ENCODE results near the gene PHETA1. TPM values are rescaled to one million over a fixed set of nuclear protein-coding genes. Genes with fewer than 3 reads are reported as not detected.

Gene PHETA1
- total RNA-seq, 1 donor from 2014 or later: 5.6 TPM

DNA sequence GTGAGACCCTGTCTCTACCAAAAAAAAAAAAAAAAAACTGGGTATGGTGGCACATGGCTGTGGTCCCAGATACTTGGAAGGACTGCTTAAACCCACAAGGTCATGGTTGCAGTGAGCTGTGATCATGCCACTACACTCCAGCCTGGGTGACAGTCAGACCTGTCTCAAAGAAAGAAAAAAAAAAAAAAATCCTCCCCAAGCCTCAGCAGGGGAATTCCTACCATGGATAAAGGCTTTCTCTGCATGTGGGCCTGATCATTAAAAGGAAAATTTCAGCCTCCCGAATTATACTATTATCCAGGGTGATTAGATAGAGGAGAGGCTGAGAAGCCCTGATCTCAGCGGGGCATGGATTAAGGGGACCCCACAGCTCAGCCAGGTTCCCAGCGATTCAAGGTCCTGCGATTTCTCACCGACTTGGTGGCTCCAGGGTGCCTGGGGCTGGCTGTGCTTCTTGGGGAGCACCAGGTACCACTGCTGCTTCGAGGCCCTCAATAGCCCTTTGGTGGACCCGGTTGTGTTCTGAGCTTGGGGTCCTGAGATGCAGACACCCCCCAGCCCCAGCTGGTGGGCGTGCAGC lies 42.4 kb upstream of the PHETA1 start:
- no peaks in the 10 kb centered on the region for H3K36me3 ChIP-seq
- DNase-seq (ENCODE audit: extremely low spot score in 2 of 2): no peak
- peak overlapping the region; percentile 53 for H3K27ac ChIP-seq
- H3K4me1 ChIP-seq: peaks cover 77% of the 10 kb centered on the region
- no peaks in the 10 kb centered on the region for H3K9me3 ChIP-seq
- no peaks in the 10 kb centered on the region for H3K27me3 ChIP-seq
- intact Hi-C loops (cut with DNase I): no loop called here
- no peak overlapping the region for H3K4me3 ChIP-seq
- TF ChIP-seq POLR2AphosphoS5 (IDR thresholded peaks at IDR 0.05; ENCODE audit: insufficient read depth in 1 of 2, low read depth in 1 of 2): no peak
- TF ChIP-seq, protein P1, sequence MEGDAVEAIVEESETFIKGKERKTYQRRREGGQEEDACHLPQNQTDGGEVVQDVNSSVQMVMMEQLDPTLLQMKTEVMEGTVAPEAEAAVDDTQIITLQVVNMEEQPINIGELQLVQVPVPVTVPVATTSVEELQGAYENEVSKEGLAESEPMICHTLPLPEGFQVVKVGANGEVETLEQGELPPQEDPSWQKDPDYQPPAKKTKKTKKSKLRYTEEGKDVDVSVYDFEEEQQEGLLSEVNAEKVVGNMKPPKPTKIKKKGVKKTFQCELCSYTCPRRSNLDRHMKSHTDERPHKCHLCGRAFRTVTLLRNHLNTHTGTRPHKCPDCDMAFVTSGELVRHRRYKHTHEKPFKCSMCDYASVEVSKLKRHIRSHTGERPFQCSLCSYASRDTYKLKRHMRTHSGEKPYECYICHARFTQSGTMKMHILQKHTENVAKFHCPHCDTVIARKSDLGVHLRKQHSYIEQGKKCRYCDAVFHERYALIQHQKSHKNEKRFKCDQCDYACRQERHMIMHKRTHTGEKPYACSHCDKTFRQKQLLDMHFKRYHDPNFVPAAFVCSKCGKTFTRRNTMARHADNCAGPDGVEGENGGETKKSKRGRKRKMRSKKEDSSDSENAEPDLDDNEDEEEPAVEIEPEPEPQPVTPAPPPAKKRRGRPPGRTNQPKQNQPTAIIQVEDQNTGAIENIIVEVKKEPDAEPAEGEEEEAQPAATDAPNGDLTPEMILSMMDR (IDR thresholded peaks at IDR 0.05): no peak
- no peak for TF ChIP-seq POLR2A (IDR thresholded peaks at IDR 0.05)

DNA sequence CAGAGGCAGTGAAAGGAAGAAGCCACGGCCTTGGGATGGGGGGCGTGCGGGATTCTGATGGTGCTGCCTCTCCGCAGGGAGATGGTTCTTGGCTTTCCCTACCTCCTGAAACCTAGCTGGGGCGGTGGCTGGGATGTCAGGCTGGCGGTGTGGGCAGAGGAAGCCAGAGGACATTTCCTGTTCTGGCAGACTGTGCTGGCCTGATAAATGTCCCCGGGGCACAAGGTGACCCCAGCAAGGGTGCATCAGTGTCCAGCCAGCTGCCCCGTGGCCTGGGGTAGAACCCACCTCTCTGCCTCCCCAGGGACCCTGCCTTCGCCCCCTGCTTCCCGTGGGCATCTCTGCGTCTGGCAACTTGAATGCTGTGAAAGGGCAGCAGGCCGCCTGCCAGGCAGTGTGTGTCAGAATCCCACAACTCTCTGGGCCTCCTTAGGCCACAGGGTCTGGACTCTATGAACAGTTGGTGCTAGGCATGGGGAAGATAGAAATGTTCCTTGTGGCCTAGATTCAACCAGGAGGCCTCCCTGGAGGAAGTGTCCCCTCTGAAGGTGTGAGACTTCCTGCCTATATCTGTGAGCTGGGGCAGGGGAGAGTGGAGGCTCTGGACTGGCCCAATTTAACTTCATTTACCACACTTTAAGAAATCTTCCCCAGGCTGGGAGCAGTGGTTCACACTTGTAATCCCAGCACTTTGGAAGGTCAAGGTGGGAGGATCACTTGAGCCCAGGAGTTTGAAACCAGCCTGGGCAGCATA lies 41.7 kb upstream of the PHETA1 start:
- Histone ChIP-seq H3K4me1 (peaks cover 79% of the 10 kb centered on the region), H3K9me3 (no peaks in the 10 kb centered on the region), H3K4me3 (no peak overlapping the region), H3K27me3 (no peaks in the 10 kb centered on the region), H3K36me3 (no peaks in the 10 kb centered on the region), H3K27ac (peak overlapping the region; percentile 83)
- DNase-seq (ENCODE audit: extremely low spot score in 2 of 2): no peak
- TF ChIP-seq, protein P1 (IDR thresholded peaks at IDR 0.05): no peak
- TF ChIP-seq POLR2AphosphoS5 (IDR thresholded peaks at IDR 0.05; ENCODE audit: insufficient read depth in 1 of 2, low read depth in 1 of 2): peak in 1 of 2 donors; percentile 3
- intact Hi-C loops (cut with DNase I): no loop called here

DNA sequence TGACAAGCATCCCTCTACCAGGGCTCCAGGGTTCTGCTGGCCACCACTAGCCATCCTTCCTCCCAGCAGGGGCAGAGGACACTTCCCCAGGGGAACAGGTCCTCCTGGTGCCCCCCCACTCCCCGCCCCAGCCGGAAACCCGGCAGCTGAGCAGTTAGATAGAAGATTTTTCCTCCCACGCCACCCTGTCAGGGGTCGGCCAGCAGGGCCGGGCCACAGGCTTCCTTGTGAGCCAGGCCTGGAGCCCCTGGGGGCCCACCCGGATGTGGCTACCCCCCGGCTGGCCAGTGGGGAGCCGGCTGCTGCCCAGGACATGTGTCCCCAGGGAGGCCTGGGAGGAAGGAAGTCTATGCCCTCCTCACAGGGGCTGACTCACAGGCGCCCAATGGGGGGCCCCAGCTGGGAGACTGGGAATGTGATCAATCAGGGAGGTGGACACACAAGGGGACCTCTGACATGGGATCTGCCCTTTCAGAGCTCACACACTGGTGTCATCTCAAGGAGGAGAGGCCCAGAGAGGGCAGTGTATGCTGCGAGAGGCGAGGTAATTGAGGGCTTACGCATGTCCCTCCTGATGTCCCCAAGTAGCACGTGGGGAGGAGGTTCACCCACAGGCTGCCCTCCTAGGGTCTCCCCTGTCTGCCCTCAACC lies 41.0 kb upstream of the PHETA1 start:
- Histone ChIP-seq H3K4me3 (peak overlapping the region; percentile 5 to 22), H3K27ac (peak overlapping the region; percentile 83), H3K4me1 (peaks cover 84% of the 10 kb centered on the region), H3K36me3 (no peaks in the 10 kb centered on the region), H3K9me3 (no peaks in the 10 kb centered on the region), H3K27me3 (no peaks in the 10 kb centered on the region)
- DNase-seq (ENCODE audit: extremely low spot score in 2 of 2): no peak
- intact Hi-C loops (cut with DNase I): no loop called here
- TF ChIP-seq POLR2AphosphoS5 (IDR thresholded peaks at IDR 0.05; ENCODE audit: insufficient read depth in 1 of 2, low read depth in 1 of 2): peak in 1 of 2 donors; percentile 65
- TF ChIP-seq, protein P1 (IDR thresholded peaks at IDR 0.05): no peak

DNA sequence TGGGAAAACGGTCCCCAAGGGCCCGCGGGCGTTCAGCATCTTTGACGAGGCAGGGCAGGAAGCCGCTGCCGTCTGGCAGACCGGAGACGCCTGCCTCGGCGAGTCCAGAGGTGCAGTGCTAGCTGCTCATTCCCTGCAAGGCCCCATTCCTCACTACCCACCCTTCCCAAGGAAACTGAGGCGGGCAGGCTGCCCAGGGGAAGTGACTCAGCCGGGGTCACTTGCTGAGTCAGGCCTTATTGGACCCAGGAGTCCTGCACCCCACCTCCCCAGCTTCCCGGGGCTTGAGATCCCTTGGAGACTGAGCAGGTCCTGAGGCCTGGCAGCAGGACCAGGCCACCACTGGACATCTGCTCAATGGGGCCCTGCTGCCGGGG lies 40.5 kb upstream of the PHETA1 start:
- Histone ChIP-seq H3K27ac (peak overlapping the region; percentile 83), H3K9me3 (no peaks in the 10 kb centered on the region), H3K4me1 (peaks cover 89% of the 10 kb centered on the region), H3K4me3 (peak overlapping the region; percentile 5 to 22), H3K36me3 (no peaks in the 10 kb centered on the region), H3K27me3 (no peaks in the 10 kb centered on the region)
- intact Hi-C loops (cut with DNase I): no loop called here
- TF ChIP-seq POLR2A (IDR thresholded peaks at IDR 0.05): no peak
- DNase-seq (ENCODE audit: extremely low spot score in 2 of 2): no peak

DNA sequence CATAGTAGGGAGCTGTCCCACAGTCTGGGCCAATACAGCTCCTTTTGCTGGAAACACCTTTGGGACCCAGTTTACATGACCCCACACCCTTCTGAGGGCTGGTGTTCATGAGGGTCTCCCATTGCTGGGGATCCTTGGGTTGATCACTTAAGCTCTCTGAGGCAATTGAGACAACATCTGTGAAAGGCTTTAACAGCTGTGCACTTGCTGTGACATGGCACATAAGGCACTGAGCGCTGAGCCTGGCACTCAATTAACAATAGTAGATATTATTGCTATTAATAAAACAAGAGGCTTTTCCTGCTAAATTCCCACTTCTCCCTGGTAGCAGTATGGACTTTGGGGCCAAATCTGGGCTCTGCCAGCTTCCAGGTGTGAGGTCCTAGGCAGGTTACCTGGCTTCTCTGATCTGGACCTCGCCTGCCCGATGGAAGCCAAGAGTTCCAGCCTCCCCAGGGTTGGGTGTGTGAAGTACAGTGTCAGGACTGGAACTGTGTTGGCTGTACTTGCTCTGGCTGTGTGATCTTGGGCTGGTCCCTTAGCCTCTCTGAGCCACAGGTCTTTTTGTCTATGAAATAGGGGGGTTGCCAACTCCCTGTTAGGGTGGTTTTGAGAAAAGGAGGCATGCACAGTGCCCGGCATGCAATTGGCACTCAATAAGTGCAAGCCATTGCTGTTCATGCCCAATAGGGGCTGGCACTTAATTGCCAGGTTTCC lies 39.9 kb upstream of the PHETA1 start:
- Histone ChIP-seq H3K9me3 (no peaks in the 10 kb centered on the region), H3K4me1 (peaks cover 92% of the 10 kb centered on the region), H3K27me3 (no peaks in the 10 kb centered on the region), H3K27ac (peak overlapping the region; percentile 83), H3K4me3 (peak overlapping the region in 1 of 2 donors; percentile 22), H3K36me3 (no peaks in the 10 kb centered on the region)
- intact Hi-C loops (cut with DNase I): no loop called here
- no peak for TF ChIP-seq POLR2A (IDR thresholded peaks at IDR 0.05)
- no peak for TF ChIP-seq POLR2AphosphoS5 (IDR thresholded peaks at IDR 0.05; ENCODE audit: insufficient read depth in 1 of 2, low read depth in 1 of 2)
- TF ChIP-seq, protein P1 (IDR thresholded peaks at IDR 0.05): no peak
- DNase-seq (ENCODE audit: extremely low spot score in 2 of 2): no peak

Measured in vagina (tissue), 2 donors.